KG1 (cell line): ENCODE data around the gene MEF2C.
"Not testable (repeated sequence)": the region's sequence is repeated elsewhere in the genome, so short reads cannot be mapped to it uniquely, and the experiment has no call there.

Experiments
- DNase-seq: peaks from one replicate; lab custom pipeline; 2025; lab: John Stamatoyannopoulos, UW

Gene MEF2C

DNA sequence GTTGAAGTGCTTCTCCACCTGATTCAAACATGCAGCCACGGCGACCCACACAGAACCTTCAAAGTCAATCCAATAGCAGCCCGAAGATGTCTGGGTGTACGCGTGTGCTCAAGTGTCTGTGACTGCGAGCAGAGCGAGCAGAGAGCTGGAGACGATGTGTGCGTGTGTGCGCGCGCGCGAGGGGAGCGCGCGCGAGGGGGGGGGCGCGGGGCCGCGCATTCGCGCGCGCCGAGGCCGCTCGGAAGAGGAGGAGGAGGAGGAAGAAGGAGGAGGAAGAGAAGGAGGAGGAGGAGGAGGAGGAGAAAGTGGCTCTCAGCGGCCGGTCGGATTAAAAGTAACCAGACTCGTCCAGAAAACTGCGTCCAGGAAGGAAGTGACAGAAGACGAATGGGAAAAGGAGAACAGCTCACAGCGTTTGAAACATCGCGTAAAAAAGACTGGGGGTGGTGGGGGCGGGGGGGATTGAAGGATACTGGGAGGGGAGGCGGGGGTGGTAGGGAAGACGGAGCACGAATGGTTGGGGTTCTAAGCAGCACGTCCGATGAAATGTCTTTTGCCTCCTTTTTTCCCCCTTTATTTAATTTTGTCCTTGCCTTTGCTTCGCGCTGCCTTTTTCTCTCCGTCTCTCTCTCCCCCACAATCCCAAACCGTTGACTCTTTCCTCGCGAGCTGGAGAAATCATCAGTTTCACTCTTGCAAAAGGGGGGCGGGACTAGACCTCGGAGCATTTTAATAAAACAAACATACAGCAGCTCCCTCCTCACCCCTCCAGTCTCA is at the start of gene MEF2C:
MEF2C (minus strand) TSS at position 126 of the 777 bp plus-strand sequence. CDS start 59,396 bp downstream, outside the sequence.
- peak; percentile 11 for DNase-seq

DNA sequence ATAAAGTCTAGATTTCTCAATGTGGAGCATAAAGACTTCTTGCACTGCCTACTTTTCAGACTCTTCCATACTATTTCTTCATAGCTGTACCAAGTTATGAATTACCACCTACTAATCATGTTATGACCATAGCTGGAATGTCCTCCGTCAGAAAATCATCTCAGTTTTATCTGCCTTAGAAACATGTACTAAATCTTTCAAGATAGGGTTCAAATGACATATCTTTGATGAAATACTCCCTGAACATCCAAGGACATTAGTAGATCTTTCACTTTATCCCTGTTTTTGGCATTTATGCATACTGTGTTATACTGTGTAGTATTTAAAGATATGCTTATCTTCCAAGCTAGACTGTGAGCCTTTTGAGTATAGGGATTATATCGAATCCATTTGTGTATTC is 49.6 kb upstream of the MEF2C start:
- DNase-seq, result no peak

DNA sequence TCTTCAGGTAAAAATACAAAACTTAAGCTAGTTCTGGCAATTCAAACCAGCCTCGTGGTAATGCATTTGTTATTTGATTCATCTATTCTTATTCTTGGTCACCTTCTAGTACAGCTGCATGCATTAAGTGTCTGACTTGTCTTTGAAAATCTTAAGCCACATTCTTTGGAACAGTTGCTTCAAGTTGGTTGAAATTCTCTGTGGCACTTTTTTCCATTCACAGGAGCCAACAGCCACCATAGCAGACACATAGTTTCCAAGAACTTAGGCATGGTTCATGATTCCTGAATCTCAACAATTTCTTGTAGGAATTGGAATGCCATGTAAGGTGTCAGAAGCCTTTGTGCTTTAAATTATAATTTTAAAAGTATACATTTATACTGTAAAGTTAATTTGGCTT is 47.4 kb upstream of the MEF2C start:
- no peak for DNase-seq

DNA sequence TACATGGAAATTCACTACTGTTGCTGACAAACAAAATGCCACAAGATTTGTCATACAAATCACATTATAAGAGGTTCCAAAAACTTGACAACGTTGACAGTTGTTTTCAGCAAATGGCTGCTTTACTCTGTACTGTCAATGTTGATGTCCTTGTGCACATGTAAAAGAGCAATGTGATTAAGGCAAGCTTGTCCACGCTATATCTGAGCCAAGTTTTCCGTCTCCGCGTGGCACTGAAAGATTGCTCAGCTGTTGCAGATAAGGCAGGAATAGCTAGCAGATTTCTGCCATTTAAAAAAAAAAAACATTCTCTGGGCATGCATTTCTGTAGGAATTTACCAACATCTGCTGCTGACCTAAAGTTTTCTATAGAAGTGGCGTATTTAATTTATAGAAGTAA is 46.4 kb upstream of the MEF2C start:
- no peak for DNase-seq

DNA sequence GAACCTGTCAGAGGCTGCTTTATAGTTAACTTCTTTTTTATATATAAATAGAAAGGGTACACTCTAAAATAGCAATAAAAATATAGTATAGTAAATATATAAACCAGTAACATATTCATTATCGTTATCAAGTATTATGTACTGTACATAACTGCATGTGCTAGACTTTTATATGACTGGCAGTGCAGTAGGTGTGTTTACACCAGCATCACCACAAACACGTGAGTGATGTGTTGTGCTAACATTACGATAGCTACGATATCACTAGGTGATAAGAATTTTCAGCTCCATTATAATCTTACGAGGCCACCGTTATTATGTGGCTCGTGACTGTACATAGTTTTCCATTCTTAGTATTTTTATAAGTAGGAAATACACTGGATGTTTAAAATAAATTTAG is 43.8 kb upstream of the MEF2C start:
- DNase-seq, result no peak

DNA sequence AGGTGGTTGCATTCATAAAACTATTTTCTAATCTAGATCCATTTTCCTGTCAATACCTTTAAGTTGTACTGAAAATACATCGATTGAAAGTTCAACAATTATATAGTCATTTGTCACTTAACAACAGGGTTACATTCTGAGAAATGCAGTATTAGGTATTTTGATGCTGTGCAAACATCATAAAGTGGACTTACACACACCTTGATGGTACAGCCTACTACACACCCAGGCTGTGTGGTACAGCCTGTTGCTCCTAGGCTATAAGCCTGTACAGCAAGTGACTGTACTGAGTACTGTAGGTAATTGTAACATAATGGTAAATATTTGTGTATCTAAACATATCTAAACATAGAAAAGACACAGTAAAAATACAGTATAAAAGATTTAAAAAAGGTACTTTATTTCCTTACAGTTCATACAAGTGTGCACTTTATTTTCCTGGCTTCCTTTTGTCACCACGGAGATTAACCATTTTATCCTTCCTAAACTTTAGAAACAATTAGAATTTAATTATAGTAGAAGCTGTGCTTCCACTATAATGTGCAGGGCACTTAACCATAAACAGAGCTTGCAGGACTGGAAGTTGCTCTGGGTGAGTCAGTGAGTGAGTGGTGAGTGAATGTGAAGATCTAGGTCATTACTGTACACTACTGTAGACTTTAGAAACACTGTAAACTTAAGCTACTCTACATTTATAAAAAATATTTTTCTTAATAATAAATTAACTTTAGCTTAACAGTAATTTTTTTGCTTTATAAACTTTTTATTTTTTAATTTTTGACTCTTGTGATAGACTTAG is 42.9 kb upstream of the MEF2C start:
- no peak for DNase-seq

DNA sequence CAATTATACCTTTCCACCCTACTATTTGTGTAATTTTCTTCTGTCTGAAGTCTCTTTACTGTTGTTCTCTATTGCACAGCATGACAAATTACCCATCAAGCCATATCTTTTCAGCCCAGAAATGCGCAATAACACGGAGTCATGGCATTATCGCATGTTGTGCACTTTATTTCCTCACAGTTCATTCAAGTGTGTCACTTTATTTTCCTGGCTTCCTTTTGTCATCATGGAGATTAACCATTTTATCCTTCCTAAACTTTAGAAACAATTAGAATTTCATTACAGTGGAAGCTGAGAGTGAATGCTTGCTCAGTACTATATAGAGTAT is 41.3 kb upstream of the MEF2C start:
- DNase-seq, result no peak

DNA sequence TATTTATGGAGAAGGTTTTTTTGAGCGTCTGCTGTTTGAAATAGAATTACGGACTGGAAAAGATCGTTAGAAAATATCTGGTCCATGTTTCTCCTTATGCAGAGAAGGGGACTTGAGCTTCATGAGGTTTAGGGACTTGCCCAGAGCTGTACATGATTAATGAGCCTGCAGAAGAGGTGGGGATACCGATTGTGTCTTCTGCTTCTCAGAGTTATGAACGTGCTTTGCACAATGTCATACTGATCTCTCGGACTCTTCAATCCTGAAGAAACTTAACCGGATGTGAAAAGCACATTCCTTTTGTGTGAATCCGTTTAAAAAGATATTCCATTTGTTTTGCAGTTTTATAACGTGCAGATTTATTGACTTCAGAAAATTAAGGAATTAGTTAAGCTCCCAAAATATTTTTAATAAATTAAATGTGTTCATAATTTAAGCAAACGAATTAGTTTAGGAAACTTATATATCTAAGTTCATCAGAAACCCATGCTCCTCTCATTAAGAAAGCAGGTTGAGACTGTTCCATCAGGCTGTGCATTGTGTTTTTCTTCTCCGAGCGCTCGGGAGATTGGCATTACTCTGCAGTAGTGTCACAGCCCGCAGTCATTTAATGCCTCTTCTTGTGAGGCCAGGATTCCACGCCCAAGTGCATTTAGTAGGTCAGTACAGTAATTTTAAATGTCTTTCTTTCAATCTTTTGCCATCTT is 40.8 kb upstream of the MEF2C start:
- DNase-seq, result no peak

DNA sequence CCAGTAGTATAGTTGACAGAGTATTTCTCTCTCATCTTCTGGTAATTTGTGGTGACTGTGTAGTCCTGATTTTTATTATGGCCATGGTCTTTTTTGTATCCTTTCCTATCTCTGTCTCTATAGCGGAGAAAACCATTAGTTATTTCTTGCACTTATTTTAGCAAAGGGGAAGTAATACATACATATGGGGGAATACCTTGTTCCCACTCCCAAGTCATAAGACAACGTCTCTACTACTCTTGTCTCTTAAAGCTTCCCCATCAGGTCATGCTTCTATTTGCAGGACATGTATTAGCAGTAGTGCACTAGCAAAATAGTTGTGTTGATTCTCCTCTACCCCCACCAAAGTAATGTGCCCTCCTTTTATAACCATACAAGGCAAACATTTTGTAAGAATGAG is 29.8 kb upstream of the MEF2C start:
- not testable (repeated sequence) for DNase-seq

DNA sequence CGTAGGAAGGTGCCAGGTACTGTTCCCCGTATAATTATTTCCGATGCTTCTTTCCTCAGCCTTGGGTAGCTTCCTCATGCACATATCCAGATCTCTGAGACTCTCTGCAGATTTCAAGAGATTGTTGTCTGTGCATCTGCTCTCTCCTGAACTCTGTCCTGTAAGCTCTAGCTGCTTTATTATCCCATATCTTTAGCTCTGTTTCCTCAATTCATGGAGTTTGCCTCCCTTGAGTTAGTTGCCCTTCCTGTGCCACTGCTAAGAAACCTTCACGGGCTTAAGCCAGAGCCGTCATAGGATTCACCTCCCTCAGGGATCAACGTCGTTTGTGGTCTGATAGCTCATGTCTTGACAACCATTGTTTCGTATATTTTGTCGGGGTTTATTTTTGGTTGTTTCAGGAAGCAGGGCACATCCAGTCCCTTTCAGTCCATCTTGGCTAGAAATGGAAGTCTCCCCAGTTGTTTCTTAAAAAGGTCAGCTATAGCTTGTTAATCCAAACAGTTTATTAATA is 28.1 kb upstream of the MEF2C start:
- DNase-seq, result not testable (repeated sequence)

DNA sequence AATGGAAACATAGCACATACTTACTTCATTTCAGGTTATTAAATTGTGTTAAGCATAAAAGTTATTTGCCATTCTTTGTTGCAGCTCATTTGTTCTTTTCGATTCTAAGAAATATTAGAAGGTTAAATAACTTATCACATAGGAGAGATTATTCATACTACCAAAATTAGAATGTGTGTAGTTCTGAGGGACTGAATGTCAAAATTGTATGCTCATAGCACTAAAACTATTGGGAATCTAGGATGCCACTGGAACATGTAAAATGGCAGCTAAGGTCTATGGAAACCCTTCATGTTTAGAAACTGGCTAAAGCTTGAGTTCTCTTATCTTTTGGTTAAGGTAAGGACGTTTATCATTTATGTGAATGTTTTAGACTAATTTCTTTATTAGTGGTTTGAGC is 21.5 kb upstream of the MEF2C start:
- not testable (repeated sequence) for DNase-seq

DNA sequence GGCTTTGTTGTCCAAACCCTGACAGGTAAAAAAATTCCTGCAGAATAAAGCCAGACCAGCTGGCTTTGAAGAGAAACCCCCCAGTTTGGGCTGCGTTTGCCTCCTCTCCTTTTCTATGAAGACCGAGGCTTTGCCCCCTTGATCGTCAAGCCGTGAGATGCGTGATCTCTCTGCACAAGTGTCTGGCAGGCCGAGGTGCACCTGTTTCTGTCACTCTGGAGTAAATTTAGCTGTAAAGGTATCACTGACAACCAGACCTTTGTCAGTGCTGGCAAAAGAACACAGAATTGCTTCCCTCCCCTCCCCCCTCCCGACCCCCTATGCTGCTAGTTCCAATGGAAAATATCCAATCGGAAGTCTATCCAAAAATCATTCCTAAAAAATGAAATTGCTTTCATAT is 21.0 kb upstream of the MEF2C start:
- not testable (repeated sequence) for DNase-seq

DNA sequence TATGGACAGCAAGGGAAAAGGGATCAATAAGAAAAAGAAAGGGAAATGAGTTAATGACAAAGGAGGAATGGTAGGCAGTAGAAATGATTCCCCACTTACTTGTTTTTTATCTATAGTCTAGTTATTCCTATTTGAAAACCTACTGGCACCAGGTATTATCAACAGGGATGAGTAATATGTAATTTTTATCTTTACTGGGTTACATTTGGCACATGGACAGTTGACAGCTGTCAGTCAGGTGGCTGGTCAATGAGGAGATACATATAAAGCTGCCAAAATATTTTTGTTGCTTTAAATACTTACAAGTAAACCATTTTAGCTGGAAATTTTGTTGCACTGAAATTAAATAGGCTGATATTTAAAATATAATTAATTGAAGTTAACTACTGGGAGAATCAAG is 18.1 kb upstream of the MEF2C start:
- DNase-seq, result not testable (repeated sequence)

DNA sequence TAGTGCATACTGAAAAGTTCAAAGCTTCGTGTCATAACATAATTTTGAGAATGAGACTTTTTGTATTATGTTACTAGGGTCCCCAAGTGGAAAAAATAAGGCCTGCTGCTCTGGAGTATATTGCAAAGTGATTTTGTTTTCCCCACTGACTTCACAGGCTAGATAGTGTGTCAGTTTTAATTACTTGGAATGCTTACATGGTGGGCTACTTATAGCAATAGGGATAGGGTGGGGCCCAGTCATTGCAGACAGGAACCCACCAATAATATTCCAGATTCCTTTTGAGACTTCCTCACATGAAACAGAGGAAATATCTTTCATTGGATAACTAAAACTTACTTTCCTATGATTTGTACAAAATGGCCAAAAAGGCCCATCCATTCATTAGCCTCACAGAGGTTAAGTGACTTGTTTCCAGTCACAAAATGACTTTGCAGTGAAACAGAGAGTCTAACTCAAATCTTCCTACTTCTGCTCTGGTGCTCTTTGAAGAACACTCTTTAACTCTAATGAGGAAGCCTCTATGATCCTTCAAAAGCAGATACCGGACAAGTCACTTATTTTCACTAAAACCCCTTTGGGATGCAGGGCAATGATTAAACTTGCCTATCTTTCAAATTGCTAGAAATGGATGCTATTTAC is 16.2 kb upstream of the MEF2C start:
- no peak for DNase-seq

DNA sequence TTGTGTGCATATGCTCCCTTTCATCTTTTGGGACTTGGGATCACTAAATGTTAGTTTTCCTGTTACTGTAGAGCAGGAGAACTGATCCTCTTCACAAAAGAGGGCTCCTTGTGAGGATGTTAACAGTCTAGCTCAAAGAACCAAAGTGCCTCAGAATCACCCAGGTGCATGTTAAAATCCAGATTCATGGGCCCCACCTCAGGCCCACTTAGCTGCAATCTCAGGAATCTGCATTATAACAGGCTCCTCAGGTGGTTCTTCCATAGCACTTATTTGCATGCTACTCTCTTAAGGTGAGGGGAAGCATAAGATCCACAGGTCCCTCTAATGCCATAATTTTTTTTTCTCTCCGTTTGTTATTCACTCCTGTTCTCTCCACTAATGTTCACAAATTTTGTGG is 14.8 kb upstream of the MEF2C start:
- no peak for DNase-seq

DNA sequence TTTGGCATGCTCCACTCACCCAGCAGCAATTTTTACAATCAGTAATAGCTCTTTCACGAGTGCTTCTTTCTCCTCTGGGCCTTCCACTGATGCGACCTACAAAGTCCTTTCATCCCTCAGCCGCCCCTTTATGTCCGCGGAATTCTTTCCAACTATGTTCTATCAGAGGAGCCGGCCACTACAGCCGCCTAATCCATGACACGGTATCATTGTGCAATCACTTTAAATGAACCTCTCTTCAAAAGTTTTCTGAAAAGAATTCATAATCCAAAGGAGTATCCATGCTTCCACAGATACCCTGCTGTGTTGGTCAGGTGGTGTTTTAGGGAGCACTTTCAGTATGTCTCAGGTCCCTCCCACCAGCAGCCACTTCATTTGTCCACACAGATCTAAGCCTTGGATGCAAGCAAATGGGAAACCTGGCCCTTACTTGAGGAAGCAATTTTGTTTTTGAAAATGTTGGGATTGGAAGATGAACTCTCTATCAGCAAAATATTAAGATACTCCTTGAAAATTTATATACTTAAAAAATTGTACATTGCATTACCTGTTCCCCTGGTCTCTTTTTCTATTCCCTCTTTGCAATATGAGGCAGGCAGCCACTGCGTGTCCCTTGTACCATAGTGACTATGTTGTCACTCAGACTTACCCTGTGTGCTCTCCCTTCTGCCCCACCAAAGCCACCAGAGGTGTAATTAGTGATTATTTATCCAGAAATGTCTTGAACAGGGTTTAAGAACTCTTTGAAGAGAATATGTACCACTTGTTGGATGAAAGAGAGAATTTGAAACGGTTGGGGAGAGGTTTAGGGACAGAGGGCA is 12.9 kb upstream of the MEF2C start:
- no peak for DNase-seq

DNA sequence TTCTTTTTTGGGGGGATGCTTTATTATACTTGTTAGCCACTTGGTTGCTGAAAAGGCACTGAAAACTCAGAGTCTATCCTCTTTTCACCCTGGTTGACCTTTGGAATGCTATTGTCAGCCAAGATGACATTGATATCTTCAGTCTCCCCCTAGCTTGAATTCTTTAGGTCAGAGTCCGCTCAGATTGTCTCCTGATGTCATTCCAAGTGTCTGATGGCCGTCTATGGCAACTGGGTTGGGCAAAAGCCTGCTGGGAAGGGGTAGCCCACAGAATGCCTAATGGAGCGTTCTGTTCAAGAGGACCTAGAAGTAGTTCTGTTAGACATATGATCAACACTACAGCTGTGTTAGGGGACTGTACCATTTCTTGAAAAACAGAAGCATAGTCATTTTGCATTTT is 9.7 kb upstream of the MEF2C start:
- no peak for DNase-seq

DNA sequence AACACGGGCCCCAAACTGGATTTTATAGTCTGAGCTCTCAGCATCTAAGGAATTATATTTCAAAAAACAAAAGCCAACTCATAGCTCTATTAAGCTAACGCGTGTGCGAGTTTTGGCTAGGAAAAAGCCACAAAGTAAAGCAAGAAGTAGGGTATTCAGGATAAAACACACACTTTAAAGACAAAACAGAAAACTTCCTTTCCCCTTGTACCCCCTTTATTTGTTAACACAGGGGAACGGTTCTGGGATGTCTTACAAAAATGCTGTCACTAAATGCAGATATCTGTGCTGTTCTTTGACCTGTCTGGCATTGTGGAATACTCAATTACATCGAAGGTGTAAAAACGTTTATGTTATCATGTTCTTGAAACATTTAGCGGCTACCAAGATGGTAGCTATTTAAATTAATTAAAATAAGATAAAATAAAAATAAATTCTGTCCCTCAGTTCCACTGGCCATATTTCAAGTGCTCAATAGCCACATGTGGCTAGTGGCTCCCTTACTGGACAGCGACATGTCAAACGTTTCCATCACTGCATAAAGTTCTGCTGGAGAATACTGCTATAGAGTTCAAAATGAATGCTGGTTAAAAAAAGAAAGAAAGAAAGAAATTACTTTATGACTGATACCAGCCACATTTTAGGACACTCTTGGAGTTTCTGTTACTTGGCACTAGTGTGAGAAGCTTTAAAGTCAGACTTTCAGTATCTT is 7.2 kb upstream of the MEF2C start:
- peak; percentile 17 for DNase-seq

DNA sequence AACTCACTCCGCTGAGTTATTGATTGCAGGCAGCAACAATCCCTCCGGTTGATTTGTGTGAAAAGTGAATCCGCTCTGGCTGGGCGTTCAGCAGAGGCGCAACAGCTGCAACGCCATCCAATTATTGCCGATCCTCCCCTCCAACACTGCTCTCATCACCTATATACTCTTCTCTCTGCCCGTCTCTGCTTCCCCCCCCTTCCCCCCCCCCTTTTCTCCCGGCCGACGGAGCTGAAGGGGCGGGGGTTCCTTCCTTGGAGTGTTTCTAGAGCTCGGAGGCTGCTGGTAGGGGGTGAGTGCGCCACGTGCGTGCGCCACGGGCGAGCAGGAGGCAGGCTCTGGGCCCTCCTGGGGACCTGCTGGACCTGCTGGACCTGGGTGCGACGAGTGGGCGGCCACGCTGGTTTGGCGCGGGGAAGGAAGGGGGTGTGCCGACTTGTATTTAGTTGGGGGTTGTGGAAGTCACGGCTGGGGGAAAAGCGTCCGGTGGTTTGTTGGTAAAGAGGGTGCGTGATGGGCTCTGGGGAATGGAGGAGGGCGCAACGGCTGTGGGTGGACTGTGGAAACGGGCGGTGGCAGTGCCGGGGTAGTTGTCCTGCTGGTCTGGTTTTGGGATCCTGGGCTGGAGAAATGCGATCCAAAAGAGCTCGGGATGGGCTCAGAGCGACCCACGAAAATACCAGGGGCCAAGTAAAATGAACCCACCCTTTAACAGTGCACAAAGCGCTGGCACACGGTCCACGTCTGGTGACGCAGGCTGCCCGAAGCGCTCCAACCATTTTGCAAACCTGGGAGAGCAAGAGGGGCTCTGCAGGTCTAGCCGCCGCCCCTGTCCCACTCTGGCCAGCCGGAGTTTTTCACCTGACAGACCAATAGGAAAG is 6.4 kb upstream of the MEF2C start:
- DNase-seq, result peak; percentile 28

DNA sequence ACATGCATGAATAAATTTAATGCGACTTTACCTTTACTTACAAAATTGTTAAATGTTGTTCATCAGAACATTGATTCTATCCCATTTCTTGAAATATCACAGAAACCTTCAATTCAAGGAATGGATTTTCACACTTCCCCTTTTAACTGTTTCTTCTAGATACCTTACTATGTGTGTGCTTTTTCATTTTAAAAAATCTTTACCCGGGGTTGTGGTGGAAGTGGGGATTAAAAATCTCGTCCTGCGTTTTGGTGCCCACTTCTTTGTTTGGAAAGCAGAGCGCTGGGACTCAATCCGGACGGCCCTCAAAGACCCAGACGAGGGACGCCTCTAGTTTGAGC is 5.8 kb upstream of the MEF2C start:
- peak; percentile 36 for DNase-seq
